Measurements from ENCODE around the gene MPST. TPM values are rescaled to one million over a fixed set of nuclear protein-coding genes. Genes with fewer than 3 reads are reported as not detected.
A peak's percentile ranks its signal among the peaks of the same experiment; 100 is the strongest.

The MPST gene
- total RNA-seq, 1 donor from 2014 or later, result 48.5 TPM

DNA sequence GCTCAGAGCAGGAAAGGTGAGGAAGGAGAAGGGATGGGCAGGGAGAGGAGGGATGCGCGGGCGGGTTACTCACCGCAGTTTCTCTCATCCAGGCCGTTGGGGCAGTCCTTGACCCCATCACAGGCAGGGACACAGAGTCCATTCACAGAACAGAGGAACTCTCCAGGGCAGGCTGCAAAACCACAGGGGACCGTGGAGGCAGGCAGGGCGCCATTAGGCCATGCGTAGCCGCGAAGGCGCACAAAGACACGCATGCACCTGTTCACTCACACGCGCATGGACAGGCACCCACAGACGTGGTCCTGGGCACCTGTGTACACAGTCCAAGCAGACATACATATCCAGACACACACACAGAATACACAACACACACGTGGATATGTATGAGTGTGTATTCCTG, 55.0 kb downstream of the MPST start:
- Histone ChIP-seq H3K4me3 (ENCODE audit: low read length in 3 of 3) (no peak overlapping the region), H3K27ac (ENCODE audit: low read depth, low read length) (no peak overlapping the region), H3K27me3 (ENCODE audit: control insufficient read depth in 3 of 3, insufficient read depth in 3 of 3, low read length in 3 of 3) (peaks cover 59 to 66% (median 61%) of the 10 kb centered on the region in 3 donors), H3K9ac (ENCODE audit: low read depth in 1 of 3, low read length in 3 of 3) (no peak overlapping the region), H3K36me3 (ENCODE audit: control insufficient read depth in 3 of 3, insufficient read depth in 3 of 3, low read length in 3 of 3) (no peaks in the 10 kb centered on the region), H3K9me3 (ENCODE audit: control insufficient read depth in 3 of 3, low read length in 3 of 3) (no peaks in the 10 kb centered on the region), H3K4me1 (ENCODE audit: control insufficient read depth in 3 of 3, insufficient read depth in 3 of 3, low read length in 3 of 3) (no peaks in the 10 kb centered on the region)

DNA sequence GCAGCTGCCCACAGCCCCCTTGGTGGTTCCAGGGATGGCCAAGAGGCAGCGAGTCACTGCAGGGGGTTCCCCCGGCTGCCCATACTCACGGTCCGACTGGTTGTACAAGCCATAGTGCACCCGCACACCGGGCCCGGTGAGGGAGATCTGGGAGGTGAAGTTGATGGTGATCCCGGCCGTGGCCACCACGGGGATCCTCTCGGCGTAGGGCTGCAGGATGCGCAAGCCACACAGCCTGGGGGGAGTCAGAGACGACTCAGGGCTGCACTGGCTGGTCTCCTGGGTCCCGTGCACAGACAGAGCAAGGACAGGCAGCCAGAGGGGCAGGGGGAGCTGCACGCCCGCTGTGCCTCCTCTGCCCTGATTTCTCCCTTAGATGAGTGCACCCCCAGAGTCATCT, 55.5 kb downstream of the MPST start:
- peaks cover 56 to 65% (median 57%) of the 10 kb centered on the region in 3 donors for H3K27me3 ChIP-seq (ENCODE audit: control insufficient read depth in 3 of 3, insufficient read depth in 3 of 3, low read length in 3 of 3)
- no peaks in the 10 kb centered on the region for H3K9me3 ChIP-seq (ENCODE audit: control insufficient read depth in 3 of 3, low read length in 3 of 3)

GRCh38 chr22:37075822-37076433, 56.4 kb downstream of the MPST start:
- Histone ChIP-seq H3K27ac (ENCODE audit: low read depth, low read length) (no peak overlapping the region), H3K9me3 (ENCODE audit: control insufficient read depth in 3 of 3, low read length in 3 of 3) (no peaks in the 10 kb centered on the region), H3K4me3 (ENCODE audit: low read length in 3 of 3) (no peak overlapping the region), H3K36me3 (ENCODE audit: control insufficient read depth in 3 of 3, insufficient read depth in 3 of 3, low read length in 3 of 3) (no peaks in the 10 kb centered on the region), H3K9ac (ENCODE audit: low read depth in 1 of 3, low read length in 3 of 3) (no peak overlapping the region), H3K27me3 (ENCODE audit: control insufficient read depth in 3 of 3, insufficient read depth in 3 of 3, low read length in 3 of 3) (peaks cover 50 to 65% (median 58%) of the 10 kb centered on the region in 3 donors), H3K4me1 (ENCODE audit: control insufficient read depth in 3 of 3, insufficient read depth in 3 of 3, low read length in 3 of 3) (no peaks in the 10 kb centered on the region)

More for the DNA sequence above, 55.5 kb downstream of the MPST start:
- no peaks in the 10 kb centered on the region for H3K36me3 ChIP-seq (ENCODE audit: control insufficient read depth in 3 of 3, insufficient read depth in 3 of 3, low read length in 3 of 3)
- H3K4me3 ChIP-seq (ENCODE audit: low read length in 3 of 3), result no peak overlapping the region
- H3K9ac ChIP-seq (ENCODE audit: low read depth in 1 of 3, low read length in 3 of 3), result no peak overlapping the region
- H3K4me1 ChIP-seq (ENCODE audit: control insufficient read depth in 3 of 3, insufficient read depth in 3 of 3, low read length in 3 of 3), result no peaks in the 10 kb centered on the region
- H3K27ac ChIP-seq (ENCODE audit: low read depth, low read length), result no peak overlapping the region

DNA sequence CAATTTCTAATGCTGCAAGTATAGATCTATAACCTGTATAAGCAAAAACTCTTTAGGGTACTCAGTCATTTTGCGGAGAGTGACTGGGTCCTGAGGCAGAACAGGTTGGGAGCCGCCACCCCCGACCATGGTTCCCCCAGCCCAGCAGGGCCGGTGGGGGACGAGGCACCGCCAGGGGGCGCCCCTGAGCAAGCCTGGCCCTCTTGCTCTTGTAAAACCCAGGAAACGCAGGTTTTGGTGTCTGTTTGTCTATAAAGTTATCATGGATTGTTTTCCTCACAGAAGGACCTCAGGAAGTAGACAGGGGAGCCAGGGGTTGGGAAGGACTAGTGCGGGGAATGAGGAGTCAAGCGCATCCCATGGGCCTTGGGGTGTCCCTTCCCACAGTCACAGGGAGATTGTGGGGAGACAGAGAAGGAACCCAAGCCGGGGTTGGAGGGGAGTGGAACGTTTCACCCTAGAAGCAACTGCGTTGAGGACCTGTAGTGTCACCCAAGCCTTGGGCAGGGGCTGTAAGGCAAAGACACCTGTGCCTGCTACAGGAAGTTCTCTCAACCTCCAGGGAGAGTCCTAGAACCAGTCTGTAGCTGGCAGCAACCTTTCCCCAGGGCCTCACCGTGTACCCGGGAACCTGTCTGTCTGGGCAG, 58.4 kb downstream of the MPST start:
- Histone ChIP-seq H3K36me3 (ENCODE audit: control insufficient read depth in 3 of 3, insufficient read depth in 3 of 3, low read length in 3 of 3) (no peaks in the 10 kb centered on the region), H3K9me3 (ENCODE audit: control insufficient read depth in 3 of 3, low read length in 3 of 3) (no peaks in the 10 kb centered on the region), H3K4me1 (ENCODE audit: control insufficient read depth in 3 of 3, insufficient read depth in 3 of 3, low read length in 3 of 3) (no peaks in the 10 kb centered on the region), H3K4me3 (ENCODE audit: low read length in 3 of 3) (no peak overlapping the region), H3K9ac (ENCODE audit: low read depth in 1 of 3, low read length in 3 of 3) (no peak overlapping the region), H3K27me3 (ENCODE audit: control insufficient read depth in 3 of 3, insufficient read depth in 3 of 3, low read length in 3 of 3) (peaks cover 35 to 61% (median 51%) of the 10 kb centered on the region in 3 donors), H3K27ac (ENCODE audit: low read depth, low read length) (no peak overlapping the region)

DNA sequence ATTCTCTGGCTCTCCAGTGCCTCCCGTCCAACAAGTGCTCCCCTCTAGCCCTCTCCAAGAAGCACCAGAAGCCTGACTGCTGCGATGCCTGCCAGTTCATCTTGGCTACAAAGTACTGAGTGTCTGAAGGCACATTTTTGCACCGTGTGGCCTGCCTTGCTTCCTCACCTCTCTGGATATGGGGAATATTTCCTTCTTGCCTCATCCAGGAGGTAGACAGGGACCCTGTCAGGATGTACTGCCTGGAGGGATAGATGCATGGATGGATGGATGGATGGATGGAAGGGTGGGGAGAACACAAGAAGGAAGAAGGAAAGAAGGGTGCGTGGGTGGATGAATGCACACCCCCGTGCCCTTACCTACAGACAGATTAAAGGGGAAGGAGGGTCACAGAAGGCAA, 59.6 kb downstream of the MPST start:
- no peak overlapping the region for H3K4me3 ChIP-seq (ENCODE audit: low read length in 3 of 3)
- peaks cover 26 to 54% (median 42%) of the 10 kb centered on the region in 3 donors for H3K27me3 ChIP-seq (ENCODE audit: control insufficient read depth in 3 of 3, insufficient read depth in 3 of 3, low read length in 3 of 3)
- peak overlapping the region in 1 of 3 donors; percentile 8 for H3K9ac ChIP-seq (ENCODE audit: low read depth in 1 of 3, low read length in 3 of 3)
- no peak overlapping the region for H3K27ac ChIP-seq (ENCODE audit: low read depth, low read length)
- no peaks in the 10 kb centered on the region for H3K36me3 ChIP-seq (ENCODE audit: control insufficient read depth in 3 of 3, insufficient read depth in 3 of 3, low read length in 3 of 3)
- no peaks in the 10 kb centered on the region for H3K9me3 ChIP-seq (ENCODE audit: control insufficient read depth in 3 of 3, low read length in 3 of 3)
- H3K4me1 ChIP-seq (ENCODE audit: control insufficient read depth in 3 of 3, insufficient read depth in 3 of 3, low read length in 3 of 3), result no peaks in the 10 kb centered on the region

Small RNA genes within 50 kb of the gene (small RNA-seq; reads per million reads assigned to genes)
- not detected for gene RF00019

Other genes with a start within 250 kb of the MPST start
- 19.3 TPM for gene IFT27, start 243.6 kb upstream of the MPST start, total RNA-seq
- gene PVALB, start 202.7 kb upstream of the MPST start, total RNA-seq, result 2.1 TPM
- gene NCF4, start 158.7 kb upstream of the MPST start, total RNA-seq, result 6.8 TPM
- gene CSF2RB, start 106.1 kb upstream of the MPST start, total RNA-seq, result 2.6 TPM
- 20.9 TPM for gene TST, start 295 bp upstream of the MPST start, total RNA-seq
- gene KCTD17, start 32.0 kb downstream of the MPST start, total RNA-seq, result 11.0 TPM
- gene TMPRSS6, start 90.0 kb downstream of the MPST start, total RNA-seq, result not detected
- gene IL2RB, start 130.2 kb downstream of the MPST start, total RNA-seq, result 1.6 TPM
- 6.3 TPM for gene C1QTNF6, start 168.5 kb downstream of the MPST start, total RNA-seq
- not detected for gene SSTR3, start 192.7 kb downstream of the MPST start, total RNA-seq
- 0.52 TPM for gene RAC2, start 224.5 kb downstream of the MPST start, total RNA-seq